Measurements from ENCODE around the gene PIMREG.

The PIMREG gene

GRCh38 chr17:6494239-6494941 lies 50.1 kb downstream of the PIMREG start:
- H3K4me3 ChIP-seq (ENCODE audit: low read length) = no peak overlapping the region
- TF ChIP-seq, protein P1, sequence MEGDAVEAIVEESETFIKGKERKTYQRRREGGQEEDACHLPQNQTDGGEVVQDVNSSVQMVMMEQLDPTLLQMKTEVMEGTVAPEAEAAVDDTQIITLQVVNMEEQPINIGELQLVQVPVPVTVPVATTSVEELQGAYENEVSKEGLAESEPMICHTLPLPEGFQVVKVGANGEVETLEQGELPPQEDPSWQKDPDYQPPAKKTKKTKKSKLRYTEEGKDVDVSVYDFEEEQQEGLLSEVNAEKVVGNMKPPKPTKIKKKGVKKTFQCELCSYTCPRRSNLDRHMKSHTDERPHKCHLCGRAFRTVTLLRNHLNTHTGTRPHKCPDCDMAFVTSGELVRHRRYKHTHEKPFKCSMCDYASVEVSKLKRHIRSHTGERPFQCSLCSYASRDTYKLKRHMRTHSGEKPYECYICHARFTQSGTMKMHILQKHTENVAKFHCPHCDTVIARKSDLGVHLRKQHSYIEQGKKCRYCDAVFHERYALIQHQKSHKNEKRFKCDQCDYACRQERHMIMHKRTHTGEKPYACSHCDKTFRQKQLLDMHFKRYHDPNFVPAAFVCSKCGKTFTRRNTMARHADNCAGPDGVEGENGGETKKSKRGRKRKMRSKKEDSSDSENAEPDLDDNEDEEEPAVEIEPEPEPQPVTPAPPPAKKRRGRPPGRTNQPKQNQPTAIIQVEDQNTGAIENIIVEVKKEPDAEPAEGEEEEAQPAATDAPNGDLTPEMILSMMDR (IDR thresholded peaks at IDR 0.05; ENCODE audit: insufficient read depth, low read depth, low read length, missing control alignments) = no peak
- peak; percentile 60 for DNase-seq (ENCODE audit: low read depth)

GRCh38 chr17:6495450-6496115 lies 51.3 kb downstream of the PIMREG start:
- TF ChIP-seq, protein P1 (IDR thresholded peaks at IDR 0.05; ENCODE audit: insufficient read depth, low read depth, low read length, missing control alignments) = no peak
- no peak overlapping the region for H3K4me3 ChIP-seq (ENCODE audit: low read length)
- no peak for DNase-seq (ENCODE audit: low read depth)

GRCh38 chr17:6496116-6496481 lies 51.8 kb downstream of the PIMREG start:
- TF ChIP-seq, protein P1 (IDR thresholded peaks at IDR 0.05; ENCODE audit: insufficient read depth, low read depth, low read length, missing control alignments) = no peak
- no peak for DNase-seq (ENCODE audit: low read depth)
- H3K4me3 ChIP-seq (ENCODE audit: low read length) = no peak overlapping the region

- H3K4me3 ChIP-seq (ENCODE audit: low read length) = no peak overlapping the region
- DNase-seq (ENCODE audit: low read depth) = no peak
Measured at GRCh38 chr17:6496640-6497441, 52.6 kb downstream of the PIMREG start.

GRCh38 chr17:6497496-6498221 lies 53.4 kb downstream of the PIMREG start:
- TF ChIP-seq, protein P1 (IDR thresholded peaks at IDR 0.05; ENCODE audit: insufficient read depth, low read depth, low read length, missing control alignments) = no peak
- no peak for DNase-seq (ENCODE audit: low read depth)
- H3K4me3 ChIP-seq (ENCODE audit: low read length) = no peak overlapping the region

More at GRCh38 chr17:6496640-6497441, 52.6 kb downstream of the PIMREG start:
- TF ChIP-seq, protein P1 (IDR thresholded peaks at IDR 0.05; ENCODE audit: insufficient read depth, low read depth, low read length, missing control alignments) = no peak

- no peak for DNase-seq (ENCODE audit: low read depth)
- no peak overlapping the region for H3K4me3 ChIP-seq (ENCODE audit: low read length)
- TF ChIP-seq, protein P1 (IDR thresholded peaks at IDR 0.05; ENCODE audit: insufficient read depth, low read depth, low read length, missing control alignments) = no peak
Measured at GRCh38 chr17:6498356-6498755, 54.1 kb downstream of the PIMREG start.
